ENCODE measurements around the gene TMEM132E. TPM values are rescaled to one million over a fixed set of nuclear protein-coding genes. Genes with fewer than 3 reads are reported as not detected.

The TMEM132E gene
- total RNA-seq, 1 donor, result under 0.01 TPM

DNA sequence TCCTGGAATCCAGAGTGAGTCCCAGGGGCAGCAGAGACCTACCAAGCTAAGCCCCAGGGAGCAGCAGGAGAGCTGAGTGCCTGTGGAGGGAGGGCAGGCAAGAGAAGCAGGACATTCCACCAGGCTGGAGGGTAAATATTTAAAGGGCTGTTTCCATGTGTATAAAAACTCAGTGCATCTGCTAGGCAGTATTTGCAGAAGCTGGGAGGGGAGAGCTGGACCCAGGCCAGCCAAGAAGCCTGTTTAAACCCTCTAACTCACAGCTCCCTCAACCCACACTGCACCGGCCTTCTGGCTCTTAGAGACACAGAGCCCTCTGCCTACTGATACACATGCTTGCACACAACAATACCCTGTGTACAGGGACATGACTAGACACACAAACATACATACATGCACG, 22.5 kb upstream of the TMEM132E start:
- TF ChIP-seq, protein P1, sequence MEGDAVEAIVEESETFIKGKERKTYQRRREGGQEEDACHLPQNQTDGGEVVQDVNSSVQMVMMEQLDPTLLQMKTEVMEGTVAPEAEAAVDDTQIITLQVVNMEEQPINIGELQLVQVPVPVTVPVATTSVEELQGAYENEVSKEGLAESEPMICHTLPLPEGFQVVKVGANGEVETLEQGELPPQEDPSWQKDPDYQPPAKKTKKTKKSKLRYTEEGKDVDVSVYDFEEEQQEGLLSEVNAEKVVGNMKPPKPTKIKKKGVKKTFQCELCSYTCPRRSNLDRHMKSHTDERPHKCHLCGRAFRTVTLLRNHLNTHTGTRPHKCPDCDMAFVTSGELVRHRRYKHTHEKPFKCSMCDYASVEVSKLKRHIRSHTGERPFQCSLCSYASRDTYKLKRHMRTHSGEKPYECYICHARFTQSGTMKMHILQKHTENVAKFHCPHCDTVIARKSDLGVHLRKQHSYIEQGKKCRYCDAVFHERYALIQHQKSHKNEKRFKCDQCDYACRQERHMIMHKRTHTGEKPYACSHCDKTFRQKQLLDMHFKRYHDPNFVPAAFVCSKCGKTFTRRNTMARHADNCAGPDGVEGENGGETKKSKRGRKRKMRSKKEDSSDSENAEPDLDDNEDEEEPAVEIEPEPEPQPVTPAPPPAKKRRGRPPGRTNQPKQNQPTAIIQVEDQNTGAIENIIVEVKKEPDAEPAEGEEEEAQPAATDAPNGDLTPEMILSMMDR (IDR thresholded peaks at IDR 0.05; ENCODE audit: insufficient read depth, low read length), result no peak

DNA sequence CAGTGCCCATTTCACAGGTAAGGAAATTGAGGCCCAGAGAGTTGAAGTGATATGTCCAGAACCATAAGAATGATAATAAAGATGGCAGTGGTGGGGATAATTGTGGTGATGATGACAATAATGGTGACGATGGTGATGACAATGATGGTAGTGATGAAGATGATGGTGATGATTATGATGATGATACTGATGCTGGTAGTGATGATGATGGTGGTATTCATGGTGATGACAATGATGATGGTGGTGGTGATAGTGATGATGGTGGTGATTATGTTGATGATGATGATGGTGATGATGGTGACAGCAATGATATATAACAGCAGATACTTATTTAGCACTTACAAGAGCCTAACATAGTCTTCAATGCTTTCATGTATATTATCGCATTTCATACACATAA, 18.1 kb upstream of the TMEM132E start:
- H3K4me3 ChIP-seq (ENCODE audit: low read depth, low read length), result no peak overlapping the region
- TF ChIP-seq, protein P1 (IDR thresholded peaks at IDR 0.05; ENCODE audit: insufficient read depth, low read length), result no peak
- no peak for DNase-seq (ENCODE audit: low read depth)

More for the DNA sequence above, 22.5 kb upstream of the TMEM132E start:
- H3K4me3 ChIP-seq (ENCODE audit: low read depth, low read length), result no peak overlapping the region
- no peak for DNase-seq (ENCODE audit: low read depth)

DNA sequence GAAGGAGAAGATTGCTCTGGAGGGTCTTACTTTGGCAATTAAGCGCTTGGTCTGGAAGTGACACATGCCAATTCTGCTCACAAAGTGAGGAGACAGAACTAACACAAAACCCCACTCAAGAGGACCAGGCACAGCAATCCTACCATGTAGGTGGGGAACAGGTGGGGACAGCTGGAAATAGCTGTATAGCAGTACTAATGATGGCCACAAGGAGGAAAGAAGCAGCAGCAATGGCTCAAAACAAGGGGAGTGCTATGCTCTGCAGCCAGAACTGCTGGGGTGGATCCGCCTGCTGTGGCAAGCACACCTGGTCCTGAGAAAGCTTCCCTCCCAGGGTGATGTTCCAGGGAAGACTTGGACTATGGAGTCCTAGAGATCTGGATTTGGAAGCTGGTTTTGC, 17.0 kb upstream of the TMEM132E start:
- TF ChIP-seq, protein P1 (IDR thresholded peaks at IDR 0.05; ENCODE audit: insufficient read depth, low read length), result peak; percentile 30
- DNase-seq (ENCODE audit: low read depth), result no peak
- H3K4me3 ChIP-seq (ENCODE audit: low read depth, low read length), result no peak overlapping the region

DNA sequence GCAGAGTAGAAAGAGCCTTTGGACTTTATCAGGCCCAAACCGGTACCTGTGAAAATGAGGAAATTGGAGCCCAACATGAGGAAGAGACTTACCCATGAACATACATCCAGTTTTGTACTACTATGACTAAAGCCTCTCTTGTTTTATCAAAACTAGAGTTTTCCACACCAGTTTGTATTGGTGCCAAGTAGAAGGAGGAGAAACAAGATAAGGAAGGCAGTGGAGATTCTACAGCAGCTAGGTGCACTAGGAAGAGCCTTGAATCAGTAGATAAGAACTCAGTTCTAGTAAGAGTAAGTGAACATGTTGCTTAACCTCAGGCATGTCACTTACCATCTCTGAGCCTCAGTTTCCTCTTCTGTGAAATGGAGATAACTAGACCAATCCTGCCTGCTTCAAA, 13.7 kb upstream of the TMEM132E start:
- H3K4me3 ChIP-seq (ENCODE audit: low read depth, low read length), result no peak overlapping the region
- TF ChIP-seq, protein P1 (IDR thresholded peaks at IDR 0.05; ENCODE audit: insufficient read depth, low read length), result no peak
- no peak for DNase-seq (ENCODE audit: low read depth)

DNA sequence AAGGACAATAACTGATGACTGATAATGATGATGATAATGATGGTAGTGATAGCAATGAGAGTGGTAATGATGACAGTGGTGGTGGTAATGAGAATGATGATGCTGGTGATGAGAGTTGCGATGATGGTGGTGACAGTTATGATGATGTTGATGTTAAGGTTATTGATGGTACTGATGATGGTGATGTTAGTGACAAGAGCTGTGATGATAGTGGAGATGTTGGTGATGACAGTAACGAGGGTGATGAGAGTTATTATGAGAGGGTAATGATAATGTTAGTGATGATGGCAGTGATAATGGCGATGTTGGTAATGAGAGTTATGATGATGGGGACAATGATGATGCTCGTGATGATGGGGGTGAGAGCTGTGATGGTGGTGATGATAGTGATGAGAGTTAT, 13.2 kb upstream of the TMEM132E start:
- no peak for DNase-seq (ENCODE audit: low read depth)
- TF ChIP-seq, protein P1 (IDR thresholded peaks at IDR 0.05; ENCODE audit: insufficient read depth, low read length), result no peak
- no peak overlapping the region for H3K4me3 ChIP-seq (ENCODE audit: low read depth, low read length)

DNA sequence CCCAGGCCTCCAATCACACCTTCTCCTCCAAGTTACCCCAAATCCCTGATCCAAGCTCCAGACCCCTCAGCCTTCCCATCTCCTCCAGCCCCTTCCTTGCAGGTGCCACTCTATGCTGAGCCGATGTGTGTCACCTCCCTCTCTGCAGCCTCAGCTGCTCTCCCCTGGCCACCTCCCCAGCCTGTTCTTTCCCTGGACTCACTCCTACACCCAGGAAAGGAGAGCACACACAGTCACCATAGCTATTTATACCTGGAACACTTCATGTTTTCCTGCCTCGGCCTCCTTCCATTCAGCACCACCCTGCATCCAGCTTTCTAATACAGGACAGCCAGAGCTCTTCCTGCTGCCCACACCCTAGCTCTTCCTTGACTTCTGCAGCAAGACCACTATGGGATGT, 12.5 kb upstream of the TMEM132E start:
- no peak for DNase-seq (ENCODE audit: low read depth)
- H3K4me3 ChIP-seq (ENCODE audit: low read depth, low read length), result no peak overlapping the region
- TF ChIP-seq, protein P1 (IDR thresholded peaks at IDR 0.05; ENCODE audit: insufficient read depth, low read length), result no peak
